HG02678 (cell line): ENCODE results near the gene TTC9B.

Experiments used
- ATAC-seq: cut with Tn5 transposase; IDR thresholded peaks from one replicate; pipeline ENCODE4 v1.9.1; 2021; ENCODE audit warnings: mild to moderate bottlenecking, moderate library complexity; ENCODE audit not compliant: unreplicated experiment

TTC9B gene

DNA sequence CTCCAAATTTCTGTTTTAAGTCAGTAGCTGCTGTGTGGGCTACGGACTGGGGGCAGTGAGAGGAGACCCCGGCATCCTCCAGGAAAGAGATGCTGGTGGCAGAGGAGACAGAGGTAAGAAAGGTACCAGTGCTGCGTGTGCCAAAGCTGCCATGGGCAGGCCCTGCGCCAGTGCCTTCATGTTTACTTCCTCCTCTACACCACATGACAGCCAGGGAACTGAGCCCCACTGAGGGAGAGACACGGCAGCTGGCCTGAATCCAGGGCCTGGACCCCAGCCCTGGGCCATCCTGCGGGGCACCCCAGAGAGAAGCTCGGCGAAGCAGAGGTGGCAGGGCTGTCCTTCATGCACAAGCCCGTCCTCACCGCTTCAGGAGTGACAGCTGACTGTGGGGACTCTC is 31.0 kb upstream of the TTC9B start:
- ATAC-seq = no peak

DNA sequence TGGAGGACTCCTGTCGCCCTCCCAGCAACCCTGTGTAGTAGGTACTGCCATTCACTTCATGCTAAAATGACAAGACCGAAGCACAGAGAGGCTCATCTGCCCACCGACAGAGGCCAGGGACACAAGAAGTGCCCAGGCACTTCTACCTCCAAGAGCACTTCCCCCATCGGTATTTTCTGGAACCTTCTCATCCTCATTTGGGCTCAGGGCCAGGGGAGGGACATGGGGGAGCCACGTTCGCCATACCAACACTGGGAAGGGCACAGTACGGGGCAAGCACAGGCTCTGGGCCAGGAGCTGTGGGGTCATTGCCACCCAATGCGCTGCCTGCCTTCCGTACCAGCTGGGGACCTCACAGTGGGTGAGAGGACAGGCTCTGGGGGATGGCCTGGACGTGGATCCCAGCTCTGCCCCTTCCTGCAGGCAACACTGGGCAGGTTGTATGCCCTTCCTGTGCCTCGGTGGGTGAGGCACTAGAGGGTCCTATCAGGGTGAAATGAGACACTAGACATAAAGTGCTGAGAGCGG is 29.6 kb upstream of the TTC9B start:
- ATAC-seq = no peak

DNA sequence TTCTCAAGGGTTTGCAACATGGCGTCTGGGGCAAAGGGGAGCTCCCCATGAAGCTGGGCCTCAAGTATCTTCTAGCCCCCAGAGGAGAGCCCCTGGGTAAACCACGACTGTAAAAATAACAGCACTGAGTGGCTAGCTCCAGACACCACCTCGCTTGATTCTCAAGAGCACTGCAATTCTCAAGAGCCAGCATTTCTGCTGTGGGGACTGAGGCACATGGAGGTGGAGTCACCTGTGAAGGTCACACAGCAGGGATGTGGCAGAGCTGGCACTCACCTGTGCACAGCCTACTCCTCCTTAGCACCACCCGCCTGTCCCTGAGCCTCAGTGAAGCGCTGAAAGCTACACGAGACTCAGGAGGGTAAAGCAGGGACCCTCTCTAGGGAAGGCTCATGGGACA is 29.0 kb upstream of the TTC9B start:
- no peak for ATAC-seq

DNA sequence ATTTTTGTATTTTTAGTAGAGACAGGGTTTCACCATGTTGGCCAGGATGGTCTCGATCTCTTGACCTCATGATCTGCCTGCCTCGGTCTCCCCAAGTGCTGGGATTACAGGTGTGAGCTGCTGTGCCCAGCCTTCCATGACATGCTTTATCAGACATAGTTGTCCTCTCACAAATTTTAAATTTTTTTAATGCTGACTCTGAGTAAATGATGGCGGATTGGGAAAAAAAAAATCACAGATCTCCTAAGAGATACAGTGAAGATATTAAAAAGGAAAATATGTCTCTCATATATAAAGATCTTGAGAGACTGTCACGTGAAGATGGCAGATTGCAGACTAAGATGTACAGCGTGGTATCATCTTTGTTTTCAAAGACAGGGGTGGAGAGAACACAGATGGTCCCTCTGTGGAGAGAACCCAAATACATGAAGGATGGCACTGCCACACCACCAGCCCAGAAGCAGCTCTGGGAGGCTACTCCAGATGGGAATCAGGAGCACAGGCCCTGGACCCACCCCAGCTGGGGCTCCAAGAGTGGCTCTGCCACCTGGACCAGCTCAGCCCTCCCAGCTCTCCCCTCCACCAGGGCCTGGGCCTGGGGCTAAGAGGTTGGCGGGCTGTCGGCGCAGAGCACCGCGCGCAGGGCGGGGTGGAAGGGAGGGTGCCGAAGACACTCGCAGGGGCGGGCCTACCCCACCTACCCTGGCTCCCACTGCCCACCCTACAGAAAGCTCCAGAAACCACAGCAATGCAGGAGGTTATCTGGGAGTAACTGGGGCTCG is 28.3 kb upstream of the TTC9B start:
- no peak for ATAC-seq

DNA sequence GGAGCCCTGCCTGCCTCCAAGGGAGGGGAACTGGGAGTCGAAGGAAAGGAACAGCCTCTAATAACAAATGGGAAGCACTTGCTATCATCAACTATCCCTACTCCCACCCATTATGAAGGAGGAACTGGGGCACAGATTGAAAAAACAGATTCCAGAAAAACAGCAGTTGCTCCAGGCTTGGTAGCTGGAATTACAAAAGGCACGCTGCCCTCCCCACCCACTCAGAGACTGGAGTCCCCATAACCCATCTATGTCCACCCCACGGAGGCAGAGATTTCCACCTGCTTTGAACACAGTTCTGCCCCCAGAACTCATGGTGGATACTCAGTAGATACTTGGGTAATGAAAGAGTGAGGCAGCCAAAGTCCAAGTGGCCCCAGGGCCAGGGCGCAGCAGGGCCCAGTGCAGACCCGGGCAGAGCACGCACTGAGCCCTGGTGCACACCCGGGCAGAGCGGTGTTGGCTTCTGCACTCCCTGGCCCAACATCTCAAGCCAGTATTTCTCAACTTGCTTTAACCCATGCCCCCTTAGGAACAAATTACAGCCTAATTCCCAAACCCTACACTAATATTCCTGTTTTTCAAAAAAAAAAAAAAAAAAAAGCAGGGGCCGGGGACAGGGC is 27.4 kb upstream of the TTC9B start:
- ATAC-seq = no peak

DNA sequence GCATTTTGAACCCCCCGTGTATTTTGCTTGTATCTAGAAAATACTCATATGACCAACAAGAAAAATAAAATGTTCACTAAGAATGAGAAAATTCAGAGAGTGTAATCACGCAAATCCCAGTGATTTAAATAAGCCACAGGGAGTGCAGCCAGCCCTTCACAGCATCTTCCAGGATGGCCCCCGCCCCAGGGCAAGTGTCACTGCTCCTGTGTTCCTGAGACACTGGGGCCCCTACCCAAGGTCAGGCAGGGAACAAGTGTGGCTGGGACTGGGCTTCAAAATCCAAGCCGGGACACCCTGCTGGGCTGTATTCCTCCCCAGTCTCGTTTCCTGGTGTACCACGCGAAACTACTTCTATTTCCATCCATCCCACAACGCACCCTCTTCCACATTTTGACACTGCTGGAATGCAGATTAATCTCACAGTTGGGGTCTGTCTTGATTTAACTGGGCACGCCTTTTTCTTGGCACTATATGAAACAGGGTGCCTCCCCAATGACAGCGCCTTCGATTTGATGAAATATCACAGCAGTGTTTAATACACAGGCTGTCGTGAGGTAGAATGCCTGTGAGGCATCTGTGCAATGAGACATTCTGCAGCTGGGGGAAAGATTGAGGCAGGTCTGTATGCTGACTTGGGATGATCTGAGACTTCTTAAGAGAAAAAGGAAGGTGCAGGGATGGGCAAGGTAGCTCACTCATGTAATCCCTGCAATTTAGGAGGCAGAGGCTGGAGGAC is 26.6 kb upstream of the TTC9B start:
- ATAC-seq = no peak

DNA sequence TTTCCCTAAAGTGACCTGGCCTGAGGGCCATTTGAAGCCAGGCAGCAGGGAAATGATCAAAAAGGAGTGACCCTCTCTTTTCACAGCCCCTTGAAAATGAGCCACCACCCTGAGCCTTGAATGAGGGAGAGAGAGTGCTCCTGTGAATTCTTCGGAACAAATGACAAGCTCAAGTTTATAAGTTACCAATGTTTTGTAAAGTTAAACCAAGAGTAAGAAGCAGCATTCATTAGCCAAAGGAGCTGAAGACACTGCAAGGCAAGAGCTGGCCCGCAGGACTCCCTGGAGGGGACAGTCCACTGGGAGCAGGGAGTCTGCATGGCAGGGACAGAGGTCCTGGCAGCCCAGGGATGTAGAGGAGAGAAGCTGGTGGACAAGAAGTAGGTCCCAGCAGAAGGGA is 25.0 kb upstream of the TTC9B start:
- no peak for ATAC-seq

DNA sequence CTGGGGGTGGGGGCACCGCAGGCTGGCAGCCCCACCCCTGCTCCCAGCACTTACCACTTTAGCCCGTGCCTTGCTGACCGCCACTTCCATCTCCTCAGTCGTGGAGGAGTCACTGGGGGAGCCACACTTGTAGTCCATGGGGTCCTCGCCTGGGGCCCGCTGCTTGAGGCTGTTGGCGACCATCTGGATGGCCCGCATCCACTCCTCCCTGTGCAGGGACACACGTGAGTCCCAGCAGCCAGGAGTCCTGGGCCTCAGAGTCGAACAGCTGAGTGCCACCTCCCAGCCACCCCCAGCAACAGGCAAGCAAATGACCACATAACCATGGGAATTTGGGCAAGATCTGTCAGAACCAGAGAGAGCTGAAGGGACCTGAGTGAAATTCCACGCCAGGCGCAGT is 24.3 kb upstream of the TTC9B start:
- no peak for ATAC-seq

DNA sequence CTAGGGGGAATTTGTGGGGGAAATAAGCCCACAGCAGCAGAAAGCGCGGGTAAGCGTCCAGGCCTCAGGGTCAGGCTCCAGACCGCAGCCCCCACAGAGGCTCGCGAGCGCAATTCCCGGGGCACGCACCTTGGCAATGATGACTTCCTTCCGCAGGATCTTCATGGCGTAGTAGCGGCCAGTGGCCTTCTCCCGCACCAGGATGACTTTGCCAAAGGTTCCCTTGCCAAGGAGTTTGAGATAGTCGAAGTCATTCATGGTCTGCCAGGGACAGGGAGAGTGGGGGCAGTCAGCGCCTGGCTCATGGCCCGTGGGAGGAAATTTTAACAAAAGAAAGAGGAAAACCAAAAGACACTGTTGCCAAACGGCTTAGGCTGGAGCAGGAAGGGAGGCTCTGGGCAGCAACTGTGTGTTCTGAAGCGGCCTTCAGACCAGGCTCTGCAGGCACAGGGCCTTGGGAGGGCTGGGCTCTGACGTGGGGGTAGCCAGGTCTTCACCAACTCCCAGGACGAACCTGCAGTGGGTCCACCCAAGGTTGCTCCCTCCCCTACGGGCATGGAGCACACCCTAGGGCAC is 23.7 kb upstream of the TTC9B start:
- ATAC-seq = no peak

DNA sequence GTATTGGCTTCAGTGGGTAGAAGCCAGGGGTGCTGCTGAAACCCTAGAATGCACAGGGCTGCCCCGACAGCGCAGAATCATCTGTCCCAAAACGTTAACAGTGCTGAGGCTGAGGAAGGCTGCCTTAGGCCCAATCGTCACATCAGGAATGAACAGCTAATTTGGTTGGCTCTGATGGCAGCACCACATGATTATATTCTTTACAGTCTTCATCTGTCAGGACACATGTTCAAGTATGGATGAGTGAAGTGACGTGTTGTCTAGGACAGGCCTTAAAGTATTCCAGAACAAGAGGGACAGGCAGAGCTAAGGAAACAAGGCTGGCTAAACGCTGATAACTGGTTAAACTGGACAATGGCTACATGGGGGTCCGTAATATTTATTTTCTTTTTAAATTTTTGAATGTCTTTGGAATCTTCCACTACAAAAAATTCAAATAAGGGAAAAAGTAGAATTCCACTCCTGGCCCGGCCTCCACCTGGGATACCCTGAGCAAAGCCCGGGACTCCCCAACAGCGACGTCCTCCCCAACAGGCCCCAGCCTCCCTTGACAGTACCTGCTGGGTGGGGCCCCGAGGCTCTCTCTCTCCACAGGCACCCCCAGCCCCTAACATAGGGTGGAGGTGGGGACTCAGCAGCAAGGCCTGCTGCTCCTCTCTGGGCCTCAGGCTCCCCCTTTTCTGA is 23.1 kb upstream of the TTC9B start:
- ATAC-seq = no peak

DNA sequence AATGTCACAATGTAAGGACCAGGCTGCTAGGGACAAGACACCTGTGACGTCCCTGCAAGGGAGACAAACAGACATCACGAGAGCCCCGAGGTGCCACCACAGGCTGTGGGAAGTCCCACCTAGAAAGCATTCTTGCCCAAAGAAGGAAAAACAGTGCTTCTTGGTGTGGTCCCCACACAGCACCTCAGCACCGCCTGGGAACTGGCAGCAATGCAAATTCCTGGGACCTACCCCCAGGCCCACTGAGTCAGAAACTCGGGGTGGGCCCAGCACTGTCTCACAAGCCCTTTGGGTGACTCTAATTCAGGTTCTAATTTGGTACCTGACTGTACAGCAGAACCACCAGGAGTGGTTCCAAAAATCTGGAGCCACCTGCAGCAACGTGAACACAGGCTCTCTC is 22.1 kb upstream of the TTC9B start:
- ATAC-seq = no peak

DNA sequence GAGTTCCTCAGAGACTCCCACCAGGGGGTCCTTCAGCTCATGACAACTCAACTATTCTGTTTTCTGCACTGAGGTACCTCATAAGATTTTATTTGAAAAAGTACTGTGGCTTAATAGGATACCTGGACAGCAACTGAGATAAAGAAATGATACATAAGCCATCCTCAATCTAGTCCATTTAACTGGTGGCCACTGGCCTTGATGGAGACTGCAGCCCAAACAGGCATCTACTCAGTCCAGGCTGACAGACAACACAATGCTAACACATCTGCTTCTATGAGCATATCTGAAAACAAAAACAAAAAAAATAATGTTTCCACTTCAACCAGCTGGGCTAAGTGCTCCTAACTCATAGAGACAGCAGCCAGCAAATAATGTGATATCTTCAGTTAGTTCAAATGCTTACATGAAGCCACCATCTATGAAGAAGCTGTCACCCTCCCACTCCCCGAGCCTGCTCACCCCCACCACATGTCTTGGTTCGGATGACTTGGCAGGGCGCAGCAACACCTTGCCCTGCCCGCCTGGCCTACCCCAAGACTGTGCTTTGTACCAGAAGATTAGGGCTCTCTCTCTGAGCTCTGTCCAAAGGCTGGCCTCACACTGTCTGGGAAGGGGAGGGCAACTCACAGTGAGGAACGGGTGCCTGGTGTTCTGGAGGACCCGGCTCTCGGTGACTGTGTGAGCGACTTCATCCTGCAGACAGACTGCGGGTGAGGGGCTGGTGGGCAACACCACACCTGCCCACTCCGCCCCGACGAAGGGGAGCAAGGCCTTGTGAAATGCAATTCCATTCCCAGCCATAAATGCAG is 21.4 kb upstream of the TTC9B start:
- no peak for ATAC-seq

DNA sequence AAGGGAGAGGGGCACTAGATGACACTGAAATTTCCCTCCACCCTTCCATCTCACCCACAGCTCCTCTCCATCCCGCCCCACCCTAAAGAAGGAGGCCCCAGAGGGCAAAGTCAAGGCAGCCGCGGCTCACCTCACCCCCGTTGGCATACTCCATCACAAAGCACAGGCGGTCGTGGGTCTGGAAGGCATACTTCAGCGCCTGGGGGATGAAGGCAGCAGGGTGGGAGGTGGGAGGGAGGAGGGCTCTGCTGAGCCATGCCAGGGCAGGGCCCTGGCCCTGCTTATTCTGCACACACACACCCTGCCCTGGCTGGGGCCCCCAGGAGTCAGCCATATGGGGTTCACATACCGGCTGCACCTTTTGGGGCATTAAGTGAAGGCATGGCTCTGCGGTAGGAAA is 20.6 kb upstream of the TTC9B start:
- no peak for ATAC-seq

DNA sequence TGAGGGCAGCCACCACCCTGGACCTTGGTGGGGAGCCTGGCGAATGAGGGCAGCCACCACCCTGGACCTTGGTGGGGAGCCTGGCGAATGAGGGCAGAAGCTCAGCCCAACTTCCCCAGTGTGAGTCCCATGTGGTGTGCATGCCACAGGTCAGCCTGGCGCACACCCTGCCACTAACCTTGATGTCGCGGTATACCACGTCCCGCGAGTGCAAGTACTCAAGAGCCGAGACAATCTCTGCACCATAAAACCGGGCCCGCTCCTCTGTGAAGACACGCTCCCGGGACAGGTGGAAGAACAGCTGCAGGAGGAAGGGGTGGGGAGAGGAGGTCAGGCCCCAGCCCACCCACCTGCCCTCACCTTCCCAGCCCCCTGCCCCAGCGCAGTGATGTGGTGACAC is 19.6 kb upstream of the TTC9B start:
- no peak for ATAC-seq

DNA sequence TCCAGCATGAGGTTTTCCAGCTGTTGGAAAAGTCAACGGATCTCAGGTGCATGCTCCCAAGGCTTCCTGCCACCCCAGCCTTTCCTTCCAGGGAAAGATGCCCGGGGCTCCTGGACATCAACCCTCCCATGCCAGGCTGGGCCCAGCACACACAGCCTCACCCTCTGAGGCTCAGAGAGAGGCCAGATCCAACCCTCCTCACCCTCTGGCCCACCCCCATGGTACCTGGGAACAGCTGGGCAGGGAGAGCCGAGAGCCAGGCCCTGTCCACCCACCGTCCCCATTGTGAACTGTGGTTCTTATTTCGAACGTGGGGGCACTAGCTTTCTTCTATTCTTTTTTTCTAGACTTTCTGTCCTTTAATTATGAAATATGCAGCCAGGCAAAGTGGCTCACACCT is 18.2 kb upstream of the TTC9B start:
- ATAC-seq = no peak

DNA sequence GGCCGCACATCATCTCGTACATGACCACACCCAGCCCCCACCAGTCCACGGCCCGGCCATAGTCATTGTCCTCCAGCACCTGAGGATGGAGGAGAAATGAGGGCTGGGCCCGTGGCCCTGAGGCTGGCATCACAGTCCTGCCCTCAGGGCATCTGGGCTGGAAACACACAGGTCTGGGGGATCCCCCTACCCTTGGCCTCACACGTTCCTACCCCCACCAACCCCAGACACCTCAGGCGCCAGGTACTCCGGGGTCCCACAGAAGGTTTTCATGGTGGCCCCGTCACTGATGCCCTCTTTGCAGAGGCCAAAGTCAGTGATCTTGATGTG is 17.8 kb upstream of the TTC9B start:
- ATAC-seq = no peak

DNA sequence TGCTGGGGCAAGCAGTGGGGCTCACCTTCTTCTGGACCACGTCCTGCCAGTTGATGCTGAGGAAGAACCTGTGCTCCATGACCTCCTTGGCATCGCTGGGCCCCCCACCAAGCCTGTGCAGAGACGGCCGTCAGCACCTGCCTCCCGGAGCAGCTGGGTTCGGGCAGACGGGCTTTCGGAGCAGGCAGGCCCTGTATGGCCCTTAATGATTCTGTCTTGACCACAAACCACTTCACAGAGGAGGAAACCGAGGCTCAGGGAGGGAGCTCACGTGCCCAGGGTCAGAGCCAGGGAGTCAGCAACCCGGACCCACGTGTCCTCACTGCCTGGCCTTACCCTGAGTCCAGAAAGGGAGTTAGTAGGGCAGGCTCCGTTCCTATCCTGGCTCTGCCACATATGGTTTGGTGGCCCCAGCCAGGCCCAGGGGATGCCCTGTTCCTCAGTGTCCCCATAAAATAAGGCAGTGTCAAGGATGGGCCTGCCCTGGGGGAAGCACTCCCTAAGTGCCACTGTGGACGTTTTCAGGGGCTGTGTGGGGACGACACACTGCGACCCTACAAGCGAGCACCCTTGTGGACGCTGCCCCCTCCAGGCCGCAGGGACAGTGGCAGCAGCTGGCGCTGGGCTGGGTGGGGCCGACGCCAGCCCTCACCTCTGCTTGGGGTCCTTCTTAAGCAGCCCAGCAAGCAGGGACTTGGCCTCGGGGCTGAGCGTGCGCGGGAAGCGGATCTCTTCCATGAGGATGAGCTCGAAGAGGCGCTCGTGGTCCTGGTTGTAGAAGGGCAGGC is 17.2 kb upstream of the TTC9B start:
- ATAC-seq = no peak

DNA sequence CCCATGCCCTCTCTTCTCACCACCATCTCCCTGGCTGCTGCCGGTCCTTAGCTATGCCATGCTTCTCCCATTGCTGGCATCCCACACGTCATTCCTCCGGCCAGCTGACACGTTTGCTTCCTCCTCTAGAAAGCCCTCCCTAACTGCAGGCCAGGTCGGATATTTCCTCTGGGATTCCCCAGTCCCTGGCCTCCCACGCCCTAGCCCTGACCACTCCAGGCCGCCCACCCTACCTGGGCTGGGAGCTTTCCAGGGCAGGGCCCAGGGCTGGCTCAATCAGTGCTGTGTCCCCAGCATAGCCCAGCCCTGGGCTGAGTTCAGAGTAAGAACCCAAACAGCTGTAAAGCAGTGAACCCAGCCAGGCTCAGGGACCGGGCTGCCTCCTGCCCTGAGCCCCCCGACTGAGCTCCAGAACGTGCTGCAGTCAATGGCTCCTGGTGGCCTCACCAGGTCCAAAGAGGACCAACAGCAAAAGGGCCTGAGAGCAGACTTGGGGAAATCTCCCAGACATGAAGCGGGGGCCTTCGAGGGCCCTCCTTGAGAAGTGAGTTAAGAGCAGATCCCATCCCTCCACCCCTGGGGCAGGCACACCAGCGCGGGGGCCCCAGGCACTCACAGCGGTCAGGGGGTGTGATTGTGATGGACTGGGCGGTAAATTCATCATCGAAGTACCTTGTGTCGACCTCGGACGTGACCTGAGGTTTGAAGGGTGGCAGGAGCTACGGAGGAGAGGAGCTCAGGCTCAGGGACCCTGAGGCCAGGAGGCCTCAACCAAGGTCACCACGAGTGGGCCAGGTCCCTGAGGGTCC is 16.4 kb upstream of the TTC9B start:
- no peak for ATAC-seq
